ENCODE results near the gene HSPA12A.

HSPA12A gene

DNA sequence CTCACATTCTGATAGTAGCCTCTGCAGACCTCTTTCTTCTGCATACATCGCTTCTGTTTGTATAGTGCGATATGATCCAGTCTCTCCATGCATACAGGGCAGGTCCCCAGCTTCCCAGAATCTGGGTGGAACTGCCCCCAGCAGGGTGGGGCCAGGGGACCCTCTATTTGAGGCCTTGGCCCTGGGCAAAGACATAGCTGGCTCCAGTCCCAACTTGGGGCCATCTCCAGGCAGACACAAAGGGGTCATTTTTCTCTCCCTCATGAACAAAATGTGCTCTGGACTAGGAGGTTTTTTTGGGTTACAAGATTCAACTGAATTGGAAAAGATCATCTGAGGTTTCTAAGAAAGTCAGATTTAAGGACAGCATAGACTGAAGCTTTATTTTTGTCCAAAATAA is 21.1 kb upstream of the HSPA12A start:
- no peak overlapping the region for H3K27ac ChIP-seq
- no peak for TF ChIP-seq CTCF (IDR thresholded peaks at IDR 0.05; ENCODE audit: low read depth, low read length)
- no peak for DNase-seq
- H3K27me3 ChIP-seq (ENCODE audit: insufficient read depth, low read depth, severe bottlenecking), result no peaks in the 10 kb centered on the region
- no peaks in the 10 kb centered on the region for H3K36me3 ChIP-seq
- H3K4me3 ChIP-seq (ENCODE audit: low read depth, low read length), result no peak overlapping the region
- H3K9me3 ChIP-seq (ENCODE audit: severe bottlenecking), result peaks cover 5% of the 10 kb centered on the region

- no peak for TF ChIP-seq CTCF (IDR thresholded peaks at IDR 0.05; ENCODE audit: low read depth, low read length)
- Histone ChIP-seq H3K27me3 (ENCODE audit: insufficient read depth, low read depth, severe bottlenecking) (no peaks in the 10 kb centered on the region), H3K27ac (no peak overlapping the region), H3K9me3 (ENCODE audit: severe bottlenecking) (peaks cover 5% of the 10 kb centered on the region), H3K36me3 (no peaks in the 10 kb centered on the region), H3K4me3 (ENCODE audit: low read depth, low read length) (no peak overlapping the region)
- no peak for DNase-seq
Observed at GRCh38 chr10:116761883-116762282, 19.5 kb upstream of the HSPA12A start.

- DNase-seq, result no peak
- Histone ChIP-seq H3K27me3 (ENCODE audit: insufficient read depth, low read depth, severe bottlenecking) (no peaks in the 10 kb centered on the region), H3K9me3 (ENCODE audit: severe bottlenecking) (peaks cover 5% of the 10 kb centered on the region), H3K4me3 (ENCODE audit: low read depth, low read length) (no peak overlapping the region), H3K27ac (no peak overlapping the region), H3K36me3 (no peaks in the 10 kb centered on the region)
- TF ChIP-seq CTCF (IDR thresholded peaks at IDR 0.05; ENCODE audit: low read depth, low read length), result no peak
Observed at GRCh38 chr10:116760919-116761318, 18.6 kb upstream of the HSPA12A start.

- no peak for DNase-seq
- no peak for TF ChIP-seq CTCF (IDR thresholded peaks at IDR 0.05; ENCODE audit: low read depth, low read length)
- Histone ChIP-seq H3K27me3 (ENCODE audit: insufficient read depth, low read depth, severe bottlenecking) (no peaks in the 10 kb centered on the region), H3K4me3 (ENCODE audit: low read depth, low read length) (no peak overlapping the region), H3K9me3 (ENCODE audit: severe bottlenecking) (no peaks in the 10 kb centered on the region), H3K36me3 (no peaks in the 10 kb centered on the region), H3K27ac (no peak overlapping the region)
Observed at GRCh38 chr10:116757246-116757645, 14.9 kb upstream of the HSPA12A start.

GRCh38 chr10:116756277-116756676 is 13.9 kb upstream of the HSPA12A start:
- no peak for TF ChIP-seq CTCF (IDR thresholded peaks at IDR 0.05; ENCODE audit: low read depth, low read length)
- Histone ChIP-seq H3K4me3 (ENCODE audit: low read depth, low read length) (no peak overlapping the region), H3K27me3 (ENCODE audit: insufficient read depth, low read depth, severe bottlenecking) (no peaks in the 10 kb centered on the region), H3K27ac (no peak overlapping the region), H3K36me3 (no peaks in the 10 kb centered on the region), H3K9me3 (ENCODE audit: severe bottlenecking) (no peaks in the 10 kb centered on the region)
- no peak for DNase-seq

- Histone ChIP-seq H3K27me3 (ENCODE audit: insufficient read depth, low read depth, severe bottlenecking) (no peaks in the 10 kb centered on the region), H3K36me3 (no peaks in the 10 kb centered on the region), H3K27ac (no peak overlapping the region), H3K9me3 (ENCODE audit: severe bottlenecking) (no peaks in the 10 kb centered on the region), H3K4me3 (ENCODE audit: low read depth, low read length) (no peak overlapping the region)
- no peak for DNase-seq
- no peak for TF ChIP-seq CTCF (IDR thresholded peaks at IDR 0.05; ENCODE audit: low read depth, low read length)
Observed at GRCh38 chr10:116753759-116754158, 11.4 kb upstream of the HSPA12A start.
